ENCODE measurements around the gene FAM174B.

The FAM174B gene

DNA sequence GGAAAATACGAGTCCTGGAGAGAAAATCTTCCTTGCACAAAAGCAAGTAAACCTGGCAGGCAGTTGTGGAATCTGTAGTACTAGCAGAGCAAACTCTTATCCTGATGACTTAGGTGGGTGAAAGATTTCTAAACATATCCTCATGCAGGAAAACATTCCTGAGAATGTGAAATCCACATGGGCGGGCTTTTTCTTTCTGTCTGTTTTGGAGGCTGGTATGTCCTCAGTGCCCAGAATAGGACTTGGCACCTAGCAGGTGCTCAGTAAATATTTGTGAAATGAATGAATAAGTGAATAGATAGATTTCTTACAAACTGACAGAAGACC is 53.3 kb downstream of the FAM174B start:
- DNase-seq (ENCODE audit: low read depth, low spot score) = no peak

DNA sequence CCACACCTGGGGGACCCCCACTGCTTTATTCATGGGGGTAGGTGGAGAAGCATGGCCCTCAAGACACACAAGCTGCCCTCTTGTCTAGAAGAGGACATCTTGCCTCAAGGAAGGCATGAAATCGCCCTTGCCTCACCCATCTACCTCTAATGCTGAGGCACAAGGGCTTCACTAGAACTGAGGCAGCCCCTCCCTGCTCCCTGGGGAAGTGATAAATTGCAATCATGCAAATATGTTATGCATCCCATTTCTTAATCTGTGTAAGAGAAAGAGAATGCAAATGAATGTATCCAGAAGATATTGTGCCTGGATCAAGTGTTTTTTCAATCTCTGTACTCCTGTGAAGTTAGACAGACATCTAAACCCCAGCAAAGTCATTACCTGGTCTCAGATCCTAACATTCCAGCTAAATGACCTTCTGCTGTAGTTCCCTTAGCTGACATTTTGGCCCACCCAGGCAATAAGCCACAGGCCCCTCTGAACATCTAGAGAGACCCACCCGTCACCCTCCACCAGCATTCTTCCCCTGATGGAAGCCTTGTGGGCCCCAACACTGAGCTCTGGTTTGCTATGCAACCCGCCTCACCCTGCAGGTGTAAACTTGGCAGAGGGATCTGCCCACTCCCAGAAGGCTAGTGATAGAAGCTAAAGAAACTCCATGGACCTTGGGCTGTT is 53.8 kb downstream of the FAM174B start:
- DNase-seq (ENCODE audit: low read depth, low spot score) = no peak

DNA sequence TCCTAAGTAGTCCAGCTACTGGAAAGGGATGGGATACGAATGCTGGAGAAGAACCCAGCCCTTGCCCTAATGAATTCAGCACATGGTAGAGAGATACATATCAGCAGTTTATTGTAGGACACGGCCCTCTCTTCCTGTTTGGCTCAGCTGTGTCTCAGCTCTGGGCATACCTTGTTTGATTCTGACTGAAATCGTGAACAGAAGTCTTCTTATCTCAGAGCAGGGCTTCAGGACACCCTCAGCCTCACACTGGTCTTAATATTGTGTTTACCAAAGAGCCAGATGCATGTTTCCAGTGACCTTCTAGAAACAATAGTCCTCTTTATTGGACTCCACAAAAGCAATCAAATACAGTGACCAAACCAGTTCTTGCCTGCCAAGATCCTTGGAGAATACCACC is 54.7 kb downstream of the FAM174B start:
- no peak for DNase-seq (ENCODE audit: low read depth, low spot score)

DNA sequence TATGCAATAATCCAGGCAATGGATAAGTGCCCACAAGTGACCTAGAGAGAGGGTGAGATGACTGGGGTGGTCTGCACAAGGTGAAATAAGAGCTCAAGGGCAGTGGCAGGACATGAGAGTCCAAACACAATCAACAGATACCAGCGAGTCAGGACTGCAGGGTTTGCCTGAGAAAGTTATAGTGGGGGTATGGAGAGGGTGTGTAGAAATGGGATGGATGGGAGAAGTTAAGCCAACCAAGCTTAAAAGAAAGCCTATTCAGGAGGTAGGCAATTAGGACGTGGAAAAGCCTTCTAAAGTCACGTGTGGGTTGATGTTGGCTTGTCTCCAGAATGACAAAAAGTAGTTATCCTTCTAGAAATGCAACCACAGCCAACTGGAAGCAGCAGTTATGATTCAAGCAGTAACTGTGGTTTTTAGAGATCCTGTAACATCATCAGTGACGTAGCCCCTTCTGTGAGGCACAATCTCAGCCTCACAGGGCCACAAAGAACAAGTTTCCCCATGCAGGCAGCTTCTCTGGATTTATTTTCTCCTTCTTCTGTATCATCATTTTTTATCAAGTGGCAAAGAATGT is 56.1 kb downstream of the FAM174B start:
- no peak for DNase-seq (ENCODE audit: low read depth, low spot score)

DNA sequence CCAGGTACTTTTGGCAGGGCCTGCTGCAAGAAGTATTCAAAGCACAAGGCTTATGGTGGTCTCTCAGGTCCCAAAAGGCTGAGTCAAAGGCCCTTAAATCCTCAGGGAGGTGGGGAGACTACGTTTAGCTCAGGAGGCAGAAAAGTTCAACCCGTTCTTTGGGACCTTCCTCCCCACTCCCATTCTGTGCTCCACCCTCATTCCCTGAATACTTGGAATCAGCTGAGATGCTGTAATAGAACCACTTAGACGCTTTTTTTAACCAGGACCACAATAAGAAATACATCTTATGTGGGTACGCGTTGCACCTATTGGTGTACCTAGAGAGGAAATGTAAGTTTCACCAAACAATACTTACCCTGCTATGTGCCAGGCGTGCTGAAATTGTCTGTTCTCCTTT is 58.0 kb downstream of the FAM174B start:
- no peak for DNase-seq (ENCODE audit: low read depth, low spot score)

DNA sequence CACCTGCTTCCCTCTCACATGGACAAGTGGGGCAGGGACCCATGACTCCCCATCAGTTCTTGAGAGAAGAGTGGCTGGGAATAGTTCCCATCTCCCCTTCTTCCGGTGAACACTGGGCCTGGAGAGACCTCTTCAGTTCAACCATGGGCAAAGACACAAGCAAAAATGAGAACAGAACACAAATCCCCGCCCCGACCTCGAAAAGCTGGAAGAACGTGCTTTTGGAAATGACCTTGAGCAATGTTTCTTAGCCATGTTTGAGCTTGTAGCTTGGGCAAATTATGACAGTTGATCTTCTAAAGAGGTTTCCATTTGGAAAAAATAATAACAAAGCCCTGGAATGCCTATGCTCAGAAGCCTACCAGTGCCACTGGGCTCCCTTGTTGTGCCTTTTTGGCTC is 59.0 kb downstream of the FAM174B start:
- DNase-seq (ENCODE audit: low read depth, low spot score) = no peak

DNA sequence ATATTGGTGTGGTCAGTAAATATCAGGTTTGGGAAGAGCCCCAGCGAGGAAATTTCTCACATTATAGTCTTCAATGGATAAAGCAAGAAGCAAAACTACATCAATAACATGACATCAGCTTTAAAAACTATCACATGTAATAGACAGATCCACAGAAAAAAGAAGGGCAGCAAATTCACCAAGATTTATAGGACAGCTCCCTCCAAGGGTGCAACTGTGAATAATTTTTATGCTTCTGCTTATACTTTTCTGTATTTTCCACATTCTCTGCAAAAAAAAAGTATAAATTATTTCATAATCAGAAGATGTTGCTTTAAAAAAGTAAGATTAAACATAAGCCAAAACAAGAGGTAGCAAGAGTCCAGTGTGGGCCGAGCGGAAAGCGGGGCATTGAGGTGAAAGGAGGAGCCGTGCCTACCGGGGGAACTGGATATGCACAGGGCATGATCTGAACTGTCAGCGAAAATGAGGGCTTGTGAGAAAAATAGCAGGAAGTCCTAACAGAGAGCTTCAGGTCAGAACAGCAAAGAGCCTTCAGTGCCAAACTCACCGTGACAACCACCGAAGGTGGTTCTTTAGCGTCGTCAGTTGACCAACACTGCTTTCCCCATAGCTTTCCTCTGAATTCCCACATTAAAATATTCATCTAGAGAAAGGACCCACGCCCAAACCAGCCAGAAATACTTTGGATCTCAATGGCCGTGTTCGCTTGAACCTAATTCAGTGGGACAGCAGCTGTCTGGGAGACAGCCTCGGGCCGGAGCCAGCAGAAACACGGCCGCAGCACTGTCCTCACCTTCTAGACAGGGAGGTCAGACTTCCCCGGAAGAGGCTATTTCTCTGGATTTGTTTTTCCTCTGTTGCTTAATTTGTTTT is 59.8 kb downstream of the FAM174B start:
- no peak for DNase-seq (ENCODE audit: low read depth, low spot score)

DNA sequence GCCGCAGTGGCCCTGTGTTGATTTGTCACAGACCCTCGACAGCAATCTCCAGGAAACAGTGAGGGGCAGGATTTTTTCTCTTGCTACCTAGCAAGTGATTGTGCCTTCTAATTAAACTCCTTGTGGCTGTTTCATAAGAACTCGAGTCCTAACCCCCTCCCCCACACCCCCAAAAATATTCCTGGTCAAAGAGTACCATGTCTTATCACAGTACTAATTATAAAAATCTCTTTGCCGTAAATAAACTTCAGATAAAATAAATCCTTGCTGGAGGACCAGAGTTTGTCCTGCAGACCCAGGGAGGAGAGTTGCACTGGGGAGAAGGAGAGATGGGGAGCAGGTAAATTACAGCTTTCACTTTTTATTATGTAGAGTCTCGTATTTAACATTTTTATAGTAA is 64.3 kb downstream of the FAM174B start:
- no peak for DNase-seq (ENCODE audit: low read depth, low spot score)

DNA sequence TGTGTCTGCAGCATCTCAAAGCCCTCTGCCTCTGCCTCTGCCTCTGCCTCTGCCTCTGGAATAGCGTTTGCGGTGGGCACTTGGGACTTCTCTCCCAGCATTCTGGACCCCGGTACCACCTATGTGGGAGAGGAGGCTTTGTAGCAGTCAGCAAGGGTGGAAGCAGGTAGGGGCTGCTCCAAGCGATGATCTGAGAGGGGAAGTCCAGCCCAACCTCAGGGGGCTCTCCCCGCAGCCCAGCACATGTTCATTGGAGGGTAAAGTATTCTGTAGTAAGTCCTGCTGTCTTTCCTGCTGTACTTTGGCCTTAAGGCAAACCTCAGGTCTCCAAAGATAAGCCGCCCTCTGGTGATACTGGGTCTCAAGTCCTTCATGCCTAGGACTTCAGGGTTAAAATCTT is 68.6 kb downstream of the FAM174B start:
- no peak for DNase-seq (ENCODE audit: low read depth, low spot score)

DNA sequence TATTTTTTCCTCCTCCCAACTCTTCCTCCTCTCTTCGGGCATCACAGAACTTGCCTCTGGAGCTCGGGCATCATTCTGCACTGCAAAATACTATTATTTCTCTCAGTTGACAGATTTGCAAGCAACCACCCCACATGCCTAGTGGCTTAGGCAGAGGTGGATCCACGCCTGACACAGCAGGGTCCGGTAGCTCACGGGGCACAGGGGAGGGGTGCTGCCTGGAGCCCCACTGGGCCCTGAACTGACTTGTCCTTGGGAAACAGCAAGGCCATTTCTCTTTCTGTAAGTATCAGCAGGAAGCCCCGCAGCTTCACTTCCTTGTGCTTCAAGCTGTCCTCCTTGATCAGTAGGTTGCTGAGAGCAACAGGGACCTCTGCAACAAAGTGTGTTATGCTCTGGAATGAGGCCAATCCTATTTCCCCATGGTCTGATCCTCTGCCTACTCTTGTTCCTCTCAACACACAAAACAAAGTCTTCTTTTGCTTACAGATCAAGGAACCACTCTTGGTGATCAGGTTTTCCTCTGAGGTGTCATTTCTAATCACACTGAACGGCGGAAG is 69.1 kb downstream of the FAM174B start:
- no peak for DNase-seq (ENCODE audit: low read depth, low spot score)

DNA sequence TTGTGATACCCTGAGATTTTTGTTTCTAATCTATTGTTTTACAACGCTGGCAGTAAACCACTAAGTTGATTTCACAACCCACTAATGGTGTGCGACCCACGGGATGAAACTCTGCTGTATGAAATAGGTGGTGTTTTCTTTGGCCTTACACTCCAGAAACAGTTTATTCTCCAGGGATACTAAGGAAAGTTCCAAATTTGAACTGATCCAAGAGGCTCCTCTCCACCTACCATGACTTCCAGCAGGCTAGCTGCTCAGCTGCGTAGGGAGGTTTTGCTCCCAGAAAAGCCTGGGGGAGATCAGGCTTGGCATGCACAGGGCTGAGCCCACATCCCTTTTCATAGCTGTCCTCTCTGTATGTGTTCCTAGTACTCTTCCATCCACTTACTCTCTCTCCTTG is 71.5 kb downstream of the FAM174B start:
- DNase-seq (ENCODE audit: low read depth, low spot score) = no peak

DNA sequence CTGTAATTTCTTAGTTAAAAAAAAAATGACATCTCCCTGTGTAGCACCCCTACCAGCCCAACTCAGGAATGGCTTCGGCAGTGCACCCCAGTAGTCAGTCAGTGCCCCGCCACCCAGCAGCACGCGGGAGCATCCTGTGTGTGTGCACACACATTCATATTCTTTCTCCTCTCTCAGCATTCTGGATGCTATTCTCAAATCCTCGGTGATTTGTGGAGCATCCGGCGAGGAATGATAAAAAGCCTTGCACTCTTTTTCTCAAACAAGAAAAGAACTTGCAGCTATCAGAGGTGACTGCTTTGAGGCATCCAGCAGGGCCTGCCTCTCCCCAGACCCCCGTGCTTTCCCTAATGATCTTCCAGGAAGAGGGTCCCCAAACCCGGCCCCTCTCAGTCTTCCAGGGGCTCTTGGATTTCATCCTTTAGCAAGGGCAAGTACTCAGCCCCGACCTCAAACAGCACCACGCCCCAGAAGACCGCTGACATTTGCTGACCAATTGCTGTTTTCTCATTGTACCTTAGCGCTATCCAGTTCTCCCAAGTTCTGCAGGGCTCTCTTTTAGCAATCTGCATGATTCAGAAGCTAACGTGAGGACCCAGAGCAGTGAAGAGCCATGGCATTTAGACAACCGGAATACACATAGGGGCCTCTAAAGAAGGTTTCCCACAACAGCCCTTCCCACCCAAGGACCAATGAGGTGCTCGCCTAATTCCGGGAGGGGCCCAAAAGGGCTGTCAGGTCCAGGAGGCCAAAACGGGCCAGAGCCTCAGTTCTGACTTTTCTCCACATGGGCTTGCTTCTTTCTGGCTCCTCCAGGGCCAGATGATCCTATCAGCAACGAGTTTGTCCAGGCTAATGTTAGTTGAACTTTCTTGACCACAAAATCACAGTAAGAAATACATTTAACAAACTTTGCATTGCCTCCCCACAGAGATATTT is 72.2 kb downstream of the FAM174B start:
- DNase-seq (ENCODE audit: low read depth, low spot score) = no peak

DNA sequence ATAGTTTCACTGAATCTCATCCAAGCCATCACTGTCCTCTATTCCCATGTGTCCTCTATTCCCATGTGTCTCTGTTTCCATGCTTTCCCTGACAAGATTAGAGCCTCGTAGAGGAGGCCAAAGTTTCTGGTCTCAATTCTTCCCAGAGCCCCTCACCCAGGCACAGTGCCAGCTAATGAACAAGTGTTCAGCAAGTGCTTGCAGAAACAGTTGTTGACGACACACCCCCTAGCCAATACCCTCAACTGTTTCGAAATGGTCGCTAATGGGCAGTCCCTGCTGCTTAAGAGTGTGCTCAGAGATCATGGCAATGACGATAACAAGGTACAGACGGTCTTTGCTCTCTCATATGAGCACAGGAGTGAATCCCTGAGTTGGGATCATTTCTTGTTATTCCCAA is 73.4 kb downstream of the FAM174B start:
- DNase-seq (ENCODE audit: low read depth, low spot score) = no peak

DNA sequence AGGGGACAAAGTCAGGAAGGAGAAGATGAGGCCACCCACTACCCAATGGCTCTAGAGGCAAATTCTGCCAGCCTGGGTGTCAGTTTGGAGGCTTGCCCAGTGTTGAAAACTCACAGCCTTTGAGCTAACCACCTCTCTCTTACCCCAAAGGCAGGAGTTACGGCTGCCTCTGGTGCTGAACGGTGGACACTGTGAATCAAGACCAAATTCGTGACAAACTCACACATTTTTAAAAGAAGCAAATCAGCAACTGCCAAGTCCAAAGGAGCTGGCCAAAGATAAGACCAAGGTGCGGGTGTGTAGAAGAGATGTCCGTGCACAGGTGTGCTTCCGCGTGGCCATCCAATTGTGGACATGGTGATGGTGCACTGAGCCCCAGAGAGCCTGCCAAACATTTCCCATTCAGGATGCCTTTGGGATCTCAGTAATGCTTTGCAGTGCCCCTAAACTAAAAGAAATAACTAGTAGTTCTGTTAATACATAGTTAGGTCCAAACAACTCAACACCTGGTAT is 74.6 kb downstream of the FAM174B start:
- no peak for DNase-seq (ENCODE audit: low read depth, low spot score)

DNA sequence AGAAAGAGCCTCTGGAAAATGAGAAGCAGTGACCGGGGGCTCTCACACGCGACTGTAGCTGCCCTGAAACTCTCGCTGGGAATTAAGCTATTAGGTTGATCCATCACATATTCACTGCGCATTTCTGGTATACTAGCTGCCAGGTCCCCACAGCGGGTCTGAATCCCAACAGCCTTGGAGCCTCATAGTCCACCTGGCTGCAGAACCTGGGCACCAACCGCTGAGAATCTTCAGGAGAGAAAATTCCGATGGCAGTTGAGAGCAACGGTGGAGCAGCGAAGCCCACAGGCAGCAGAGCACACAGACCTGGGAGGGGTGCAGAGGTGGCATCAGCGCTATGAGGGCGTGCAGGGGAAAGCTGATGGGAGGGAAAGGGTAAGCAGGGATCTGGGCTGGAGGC is 75.1 kb downstream of the FAM174B start:
- DNase-seq (ENCODE audit: low read depth, low spot score) = no peak

DNA sequence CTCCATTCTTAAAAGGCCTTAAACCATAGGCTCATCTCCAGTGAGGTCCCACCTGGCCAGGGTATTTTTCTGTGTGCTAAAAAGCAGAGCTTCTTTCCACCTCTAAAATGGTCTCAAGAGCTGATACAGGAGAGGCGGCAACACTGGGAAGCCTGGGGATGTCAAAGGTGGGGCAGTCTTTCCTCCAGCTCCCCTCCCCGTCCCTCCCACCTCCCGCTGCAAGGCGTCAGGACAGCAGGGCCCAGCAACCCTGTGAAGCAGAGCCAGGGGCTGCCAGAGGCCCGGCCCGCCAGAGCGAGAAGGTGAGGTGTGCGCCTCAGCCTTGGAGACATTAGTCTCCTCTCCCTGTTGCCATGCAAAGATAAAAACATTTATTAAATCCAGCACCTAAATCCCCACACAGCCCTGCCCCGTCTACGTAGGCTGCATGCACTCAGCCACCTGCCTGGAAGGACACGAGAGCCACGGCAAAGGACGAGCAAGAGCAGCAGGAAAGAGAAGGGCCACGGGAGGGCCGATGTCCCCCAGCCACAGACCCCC is 75.6 kb downstream of the FAM174B start:
- no peak for DNase-seq (ENCODE audit: low read depth, low spot score)

DNA sequence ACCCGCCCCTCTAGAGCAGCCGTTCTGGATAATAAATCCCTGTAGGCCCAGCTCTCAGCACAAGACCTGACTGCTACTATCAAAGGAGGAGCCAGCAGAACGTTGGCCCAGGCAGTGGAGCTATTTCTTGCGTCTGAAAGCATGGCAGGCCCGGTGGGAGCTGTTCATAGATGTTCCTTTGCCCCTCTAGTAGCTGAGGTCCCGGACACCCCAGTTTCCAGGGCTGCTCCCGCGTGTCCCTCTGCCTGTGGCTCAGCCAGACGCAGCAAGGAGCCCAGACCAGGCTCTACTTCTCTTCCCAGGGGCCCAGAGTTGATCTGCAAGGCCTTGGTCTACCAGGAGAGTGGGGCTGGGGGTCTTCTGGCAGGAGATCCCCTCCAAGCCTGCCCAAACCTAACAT is 76.1 kb downstream of the FAM174B start:
- no peak for DNase-seq (ENCODE audit: low read depth, low spot score)

DNA sequence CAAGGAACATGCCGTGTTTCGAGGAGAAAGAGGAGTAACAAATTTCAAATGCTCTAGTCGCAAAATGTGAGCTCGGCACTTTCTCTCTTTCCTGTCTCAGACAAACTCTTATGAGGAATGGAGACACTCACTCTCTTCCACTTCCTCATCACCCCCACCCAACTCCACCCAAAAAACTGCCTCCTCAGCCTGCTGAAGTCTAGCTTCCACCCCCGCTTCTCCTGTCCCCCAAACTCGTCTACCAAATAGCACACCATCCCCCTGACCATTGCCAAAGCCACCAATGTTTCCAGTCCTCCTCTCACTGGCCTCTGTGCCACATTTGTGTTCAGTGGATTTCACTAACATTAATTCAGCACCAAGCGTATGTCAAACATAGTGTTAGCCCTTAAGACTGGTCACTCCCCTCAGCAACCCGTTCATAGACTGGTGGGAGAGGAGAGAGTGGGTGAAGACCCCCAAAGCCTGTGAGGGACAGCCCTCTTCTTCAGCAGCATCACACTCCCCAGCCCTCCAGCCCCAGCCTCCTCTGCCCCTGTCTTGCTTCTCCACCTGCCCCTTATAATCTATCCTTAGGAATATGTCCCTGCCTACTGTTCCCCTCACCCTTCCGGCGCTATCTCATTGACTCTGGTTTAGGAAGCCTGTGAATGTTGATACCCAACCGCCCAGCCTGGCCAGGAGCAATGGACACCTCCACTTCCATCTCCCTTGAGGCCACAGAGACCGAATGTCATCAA is 77.3 kb downstream of the FAM174B start:
- no peak for DNase-seq (ENCODE audit: low read depth, low spot score)

DNA sequence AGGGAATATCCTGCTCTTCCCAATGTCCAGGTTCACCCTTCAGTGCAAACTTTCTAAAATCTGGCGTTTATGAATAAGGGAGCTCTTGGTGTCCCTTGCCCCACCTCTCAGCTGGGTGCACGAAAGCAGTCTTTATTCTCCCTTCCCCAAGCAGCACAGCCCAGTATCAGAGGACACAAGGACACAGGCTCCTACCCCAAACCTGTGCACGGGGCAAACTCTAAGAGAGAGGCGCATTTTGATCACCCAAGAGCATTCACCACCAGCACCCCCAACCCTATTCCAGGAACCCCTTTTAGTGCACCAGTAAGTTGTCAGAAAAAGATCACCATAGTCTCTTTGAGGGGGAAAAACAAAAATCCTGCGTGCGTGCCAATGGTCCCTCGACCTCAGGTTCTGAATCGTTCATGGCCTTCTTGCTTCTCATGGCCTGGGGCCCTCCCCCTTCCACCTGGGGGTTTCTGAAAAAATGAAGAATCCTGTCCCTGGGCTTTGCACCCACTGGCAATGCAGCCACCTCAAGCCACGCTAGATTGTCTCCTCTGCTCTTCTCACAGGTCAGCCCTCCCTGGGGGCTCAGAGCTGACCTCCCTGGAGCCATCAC is 78.9 kb downstream of the FAM174B start:
- DNase-seq (ENCODE audit: low read depth, low spot score) = no peak

DNA sequence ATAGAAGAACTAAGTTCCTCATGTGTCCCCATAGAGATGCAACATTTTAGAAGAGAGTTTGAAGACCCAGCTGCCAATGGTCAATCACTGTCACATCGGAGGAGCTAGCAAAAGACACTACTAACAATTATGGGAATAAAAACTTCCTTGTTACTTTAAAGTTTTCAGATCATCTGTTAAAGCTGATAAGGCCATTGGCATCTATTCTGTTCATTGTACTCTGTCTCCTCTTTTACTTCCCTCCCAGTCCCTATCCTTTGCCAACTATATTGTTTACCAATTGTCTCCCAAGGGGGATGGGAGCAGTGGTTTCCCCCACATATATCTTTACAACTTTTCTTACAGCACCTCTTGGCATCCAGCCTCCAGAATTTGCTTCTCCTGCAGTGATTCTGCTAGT is 81.0 kb downstream of the FAM174B start:
- no peak for DNase-seq (ENCODE audit: low read depth, low spot score)

All from ELF-1 (cell line).